Calu3 (cell line): ENCODE measurements around the gene OR4N2. TPM values are rescaled to one million over a fixed set of nuclear protein-coding genes. Genes with fewer than 3 reads are reported as not detected.
"Not testable (repeated sequence)": the region's sequence is repeated elsewhere in the genome, so short reads cannot be mapped to it uniquely, and the experiment has no call there.

Experiments used
- BruUV-seq: library from RNA; stranded (reverse); fragments of 400-500 nt; replicated peaks from 2 replicates; lab custom pipeline; 2021; lab: Mats Ljungman, UMichigan
- CTCF ChIA-PET: fragments of 300-600 bp; sonication (Branson Sonifier 250); formaldehyde crosslinking; loops from one replicate; lab custom pipeline; 2022; ENCODE audit warnings: antibody characterized with exemption; lab: Charles Lee
- DNase-seq: peaks from one replicate; pipeline ENCODE4 v3.0.0; 2022
- H3K27ac Mint-ChIP-seq: one replicate; pipeline ENCODE4 v1.8.0; 2022; ENCODE audit warnings: mixed read lengths; ENCODE audit not compliant: unreplicated experiment
- H3K27me3 Mint-ChIP-seq: one replicate; pipeline ENCODE4 v1.8.0; 2022; ENCODE audit warnings: mixed read lengths; ENCODE audit not compliant: unreplicated experiment
- H3K36me3 Mint-ChIP-seq: one replicate; pipeline ENCODE4 v1.8.0; 2022; ENCODE audit warnings: mild to moderate bottlenecking, moderate library complexity, mixed read lengths; ENCODE audit not compliant: insufficient read depth, unreplicated experiment
- H3K4me1 Mint-ChIP-seq: one replicate; pipeline ENCODE4 v1.8.0; 2022; ENCODE audit warnings: mild to moderate bottlenecking, low read depth, mixed read lengths; ENCODE audit not compliant: unreplicated experiment
- H3K4me3 Mint-ChIP-seq: one replicate; pipeline ENCODE4 v1.8.0; 2022; ENCODE audit warnings: mild to moderate bottlenecking, low read depth, moderate library complexity, mixed read lengths; ENCODE audit not compliant: unreplicated experiment
- H3K9me3 Mint-ChIP-seq: one replicate; pipeline ENCODE4 v1.8.0; 2022; ENCODE audit warnings: low read depth, mixed read lengths; ENCODE audit not compliant: unreplicated experiment
- intact Hi-C: fragments of 100-400 bp; cut with micrococcal nuclease; formaldehyde crosslinking; loops from one replicate; pipeline ENCODE4 v1.10.0; 2022; ENCODE audit not compliant: unreplicated experiment
- total RNA-seq: library from RNA; stranded (reverse); gene quantifications from 2 replicates; pipeline ENCODE4 v1.2.3, GENCODE V29; 2022
- TF ChIP-seq, protein P1 (sequence below): fragments of 200-600 bp; IDR thresholded peaks from one replicate; pipeline ENCODE4 v1.8.0; 2022; ENCODE audit warnings: antibody characterized with exemption; ENCODE audit not compliant: unreplicated experiment

OR4N2 gene
- total RNA-seq, 1 experiment from 2014 or later, result not detected

DNA sequence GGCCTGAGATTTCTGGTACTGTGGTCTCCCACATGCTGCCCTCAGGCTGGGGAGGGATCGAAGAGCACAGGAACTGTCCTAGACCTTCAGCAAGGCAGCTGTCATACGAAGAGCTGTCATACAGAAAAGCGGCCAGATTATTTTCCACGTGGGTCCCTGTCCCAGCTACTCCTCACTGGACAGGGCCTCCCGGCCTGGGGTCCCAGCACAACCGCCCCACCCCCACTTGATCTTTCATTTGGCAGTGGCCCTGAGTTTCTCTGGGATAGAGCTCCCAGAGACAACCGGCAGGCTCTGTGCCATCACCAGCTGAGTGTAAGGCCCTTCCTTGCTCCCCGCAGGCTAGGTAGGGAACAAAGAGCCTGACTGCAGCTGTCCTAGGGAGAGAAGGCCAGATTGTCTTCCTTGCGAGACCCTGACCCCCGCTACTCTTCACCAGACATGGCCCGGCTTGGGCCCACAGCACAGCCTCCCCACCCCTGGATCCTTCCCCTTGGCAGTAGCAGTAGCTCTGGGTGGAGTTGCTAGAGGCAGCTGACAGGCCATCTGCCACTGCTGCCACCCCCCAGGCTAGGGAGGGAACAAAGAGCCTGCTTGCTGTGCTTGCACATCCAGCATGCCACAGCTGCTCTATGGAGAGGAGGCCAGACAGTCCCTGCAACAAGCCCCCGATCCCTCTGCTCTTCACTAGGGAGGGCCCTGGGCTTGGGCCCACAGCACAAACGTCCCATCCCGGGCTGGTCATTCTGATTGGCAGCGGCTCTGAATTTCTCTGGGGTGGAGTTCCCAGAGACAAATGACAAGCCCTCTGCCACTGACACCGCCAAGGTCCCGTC lies 3.1 kb upstream of the OR4N2 start:
- H3K4me1 Mint-ChIP-seq, result no peaks in the 10 kb centered on the region
- peaks cover 2% of the 10 kb centered on the region for H3K9me3 Mint-ChIP-seq
- CTCF ChIA-PET, result no interaction called here
- intact Hi-C loops, result no loop called here
- no peaks in the 10 kb centered on the region for H3K36me3 Mint-ChIP-seq
- H3K27me3 Mint-ChIP-seq, result no peaks in the 10 kb centered on the region
- H3K27ac Mint-ChIP-seq, result no peak overlapping the region
- no peak overlapping the region for H3K4me3 Mint-ChIP-seq
- no peak for DNase-seq
- TF ChIP-seq, protein P1, sequence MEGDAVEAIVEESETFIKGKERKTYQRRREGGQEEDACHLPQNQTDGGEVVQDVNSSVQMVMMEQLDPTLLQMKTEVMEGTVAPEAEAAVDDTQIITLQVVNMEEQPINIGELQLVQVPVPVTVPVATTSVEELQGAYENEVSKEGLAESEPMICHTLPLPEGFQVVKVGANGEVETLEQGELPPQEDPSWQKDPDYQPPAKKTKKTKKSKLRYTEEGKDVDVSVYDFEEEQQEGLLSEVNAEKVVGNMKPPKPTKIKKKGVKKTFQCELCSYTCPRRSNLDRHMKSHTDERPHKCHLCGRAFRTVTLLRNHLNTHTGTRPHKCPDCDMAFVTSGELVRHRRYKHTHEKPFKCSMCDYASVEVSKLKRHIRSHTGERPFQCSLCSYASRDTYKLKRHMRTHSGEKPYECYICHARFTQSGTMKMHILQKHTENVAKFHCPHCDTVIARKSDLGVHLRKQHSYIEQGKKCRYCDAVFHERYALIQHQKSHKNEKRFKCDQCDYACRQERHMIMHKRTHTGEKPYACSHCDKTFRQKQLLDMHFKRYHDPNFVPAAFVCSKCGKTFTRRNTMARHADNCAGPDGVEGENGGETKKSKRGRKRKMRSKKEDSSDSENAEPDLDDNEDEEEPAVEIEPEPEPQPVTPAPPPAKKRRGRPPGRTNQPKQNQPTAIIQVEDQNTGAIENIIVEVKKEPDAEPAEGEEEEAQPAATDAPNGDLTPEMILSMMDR, result no peak
- BruUV-seq, result no TSS peak

- BruUV-seq, result no TSS peak
- peaks cover 2% of the 10 kb centered on the region for H3K9me3 Mint-ChIP-seq
- TF ChIP-seq, protein P1, result no peak
- intact Hi-C loops, result no loop called here
- no peak overlapping the region for H3K4me3 Mint-ChIP-seq
- no peak for DNase-seq
- no peaks in the 10 kb centered on the region for H3K36me3 Mint-ChIP-seq
- CTCF ChIA-PET, result no interaction called here
- H3K4me1 Mint-ChIP-seq, result no peaks in the 10 kb centered on the region
- H3K27me3 Mint-ChIP-seq, result no peaks in the 10 kb centered on the region
- H3K27ac Mint-ChIP-seq, result no peak overlapping the region
Observed at GRCh38 chr14:19801118-19801464, 2.5 kb upstream of the OR4N2 start.

DNA sequence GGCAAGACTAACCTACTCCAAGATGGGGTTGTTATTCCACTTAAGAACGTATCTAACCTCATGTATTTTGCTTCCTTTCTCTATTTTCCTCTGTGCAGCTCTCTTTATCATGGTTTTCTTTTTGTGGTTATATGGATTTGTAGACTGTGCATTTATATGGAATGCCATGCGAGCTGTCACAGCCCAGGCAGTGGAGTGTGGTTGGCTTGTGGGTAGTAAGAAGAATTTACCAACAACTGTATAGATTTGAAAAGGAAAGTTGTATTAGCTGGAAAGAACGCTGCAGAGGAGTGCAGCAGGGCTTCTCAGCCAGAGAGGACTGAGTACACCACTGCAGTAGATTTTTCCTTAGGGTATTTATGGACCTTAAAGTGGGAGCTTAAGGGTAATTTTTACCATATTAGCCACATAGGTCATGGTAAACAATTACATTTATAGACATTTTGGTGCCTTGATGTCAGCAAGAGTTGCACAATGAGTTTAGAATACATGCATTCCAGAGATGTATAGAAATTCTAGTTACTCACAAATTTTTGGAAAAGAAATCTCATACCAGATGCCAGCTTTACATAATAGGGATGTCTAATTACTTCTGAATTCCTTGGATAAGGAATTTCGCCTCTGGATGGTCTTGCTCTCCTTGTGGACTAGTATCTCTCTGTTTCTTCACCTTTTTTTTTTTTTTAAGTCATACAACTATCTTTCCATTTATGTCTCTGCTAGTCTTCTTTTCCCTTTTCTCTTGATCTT lies 9.8 kb downstream of the OR4N2 start:
- CTCF ChIA-PET, result not testable (repeated sequence)

DNA sequence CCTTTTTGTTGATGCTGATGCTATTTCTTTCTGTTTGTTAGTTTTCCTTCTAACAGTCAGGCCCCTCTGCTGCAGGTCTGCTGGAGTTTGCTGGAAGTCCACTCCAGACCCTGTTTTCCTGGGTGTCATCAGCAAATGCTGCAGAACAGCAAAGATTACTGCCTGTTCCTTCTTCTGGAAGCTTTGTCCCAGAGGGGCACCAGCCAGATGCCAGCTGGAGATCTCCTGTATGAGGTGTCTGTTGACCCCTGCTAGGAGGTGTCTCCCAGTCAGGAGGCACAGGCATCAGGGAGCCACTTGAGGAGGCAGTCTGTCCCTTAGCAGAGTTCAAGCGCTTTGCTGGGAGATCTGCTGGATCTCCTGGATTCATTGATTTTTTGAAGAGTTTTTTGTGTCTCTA lies 16.3 kb downstream of the OR4N2 start:
- H3K27ac Mint-ChIP-seq, intact Hi-C loops, H3K4me1 Mint-ChIP-seq, H3K9me3 Mint-ChIP-seq, CTCF ChIA-PET, H3K36me3 Mint-ChIP-seq, BruUV-seq, H3K27me3 Mint-ChIP-seq, H3K4me3 Mint-ChIP-seq, DNase-seq: not testable (repeated sequence)

More for the DNA sequence above, 9.8 kb downstream of the OR4N2 start:
- H3K27me3 Mint-ChIP-seq, H3K36me3 Mint-ChIP-seq, H3K4me3 Mint-ChIP-seq, H3K27ac Mint-ChIP-seq, H3K9me3 Mint-ChIP-seq, H3K4me1 Mint-ChIP-seq, BruUV-seq, intact Hi-C loops, DNase-seq: not testable (repeated sequence)

DNA sequence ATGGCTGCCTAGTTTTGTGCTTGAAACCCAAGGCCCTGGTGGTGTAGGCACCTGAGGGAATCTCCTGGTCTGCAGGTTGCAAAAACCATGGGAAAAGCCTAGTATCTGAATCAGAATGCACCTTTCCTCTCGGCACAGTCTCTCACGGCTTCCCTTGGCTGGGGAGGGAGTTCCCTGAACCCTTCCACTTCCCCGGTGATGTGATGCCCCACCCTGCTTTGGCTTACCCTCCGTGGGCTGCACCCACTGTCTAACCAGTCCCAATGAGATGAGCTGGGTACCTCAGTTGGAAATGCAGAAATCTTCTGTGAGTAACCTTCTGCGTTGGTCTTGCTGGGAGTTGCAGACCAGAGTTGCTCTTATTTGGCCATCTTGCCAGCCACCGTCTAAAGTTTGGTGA lies 17.4 kb downstream of the OR4N2 start:
- DNase-seq, BruUV-seq, H3K27ac Mint-ChIP-seq, intact Hi-C loops, H3K4me1 Mint-ChIP-seq, CTCF ChIA-PET, H3K27me3 Mint-ChIP-seq, H3K36me3 Mint-ChIP-seq, H3K4me3 Mint-ChIP-seq: not testable (repeated sequence)
- peaks cover 10% of the 10 kb centered on the region for H3K9me3 Mint-ChIP-seq
